B cell (primary cell): ENCODE results near the gene SMARCA4. TPM values are rescaled to one million over a fixed set of nuclear protein-coding genes. Genes with fewer than 3 reads are reported as not detected.

Source experiments
- ATAC-seq: fragments of 200-7000 bp; cut with Tn5 transposase; one replicate; pipeline ENCODE4 v1.10.0; 2021; ENCODE audit warnings: low read depth, mild to moderate bottlenecking, moderate number of reproducible peaks, moderate library complexity
- CTCF ChIA-PET: fragments of 350-600 bp; sonication (Branson Sonifier 250); formaldehyde crosslinking; loops from one replicate; lab custom pipeline; 2021; ENCODE audit warnings: antibody characterized with exemption, inconsistent platforms; lab: Charles Lee
- POLR2A ChIA-PET: fragments of 350-600 bp; sonication (Branson Sonifier 250); formaldehyde crosslinking; loops from one replicate; lab custom pipeline; 2021; ENCODE audit warnings: antibody characterized with exemption; lab: Charles Lee
- DNase-seq: peaks from one replicate; pipeline ENCODE4 v3.0.0; 2013
- H2AFZ ChIP-seq: 2 replicates; pipeline ENCODE4 v1.6.1; 2012; ENCODE audit warnings: mild to moderate bottlenecking, low read depth, low read length; ENCODE audit not compliant: insufficient read depth, poor library complexity, severe bottlenecking
- H3K27ac ChIP-seq, 2 donors: 1 replicate in 1 of 2; 2 replicates in 1 of 2; pipeline ENCODE4 v1.5.1; 2012 to 2013; ENCODE audit warnings: low read length in 2 of 2, mild to moderate bottlenecking in 2 of 2, moderate library complexity in 1 of 2
- H3K27me3 ChIP-seq, 4 experiments: fragments of 200-600 bp in 1 of 4; sonication (generic) in 1 of 4; replicated peaks in 1 of 4; 1 replicate in 2 of 4; 2 replicates in 2 of 4; pipeline versions ENCODE4 v1.6.1 to v1.7.0; 2013 to 2016; ENCODE audit warnings: low read length in 3 of 4, mild to moderate bottlenecking in 2 of 4, mixed read lengths in 1 of 4, moderate library complexity in 1 of 4; ENCODE audit not compliant: insufficient read depth in 4 of 4, control insufficient read depth in 3 of 4; ENCODE audit errors: control extremely low read depth in 1 of 4
- H3K36me3 ChIP-seq, 2 experiments: replicated peaks in 1 of 2; 1 replicate in 1 of 2; 2 replicates in 1 of 2; pipeline versions ENCODE4 v1.6.1 to v1.7.1; 2013; ENCODE audit warnings: low read length in 1 of 2; ENCODE audit not compliant: insufficient read depth in 2 of 2, control insufficient read depth in 1 of 2; ENCODE audit errors: control extremely low read depth in 1 of 2, extremely low read depth in 1 of 2
- H3K4me1 ChIP-seq, 2 donors: fragments of 200-600 bp in 1 of 2; sonication (generic) in 1 of 2; 1 replicate in 1 of 2; 2 replicates in 1 of 2; pipeline versions ENCODE4 v1.5.1 to v1.6.1; 2013 to 2017; ENCODE audit warnings: low read length in 2 of 2; ENCODE audit not compliant: control insufficient read depth in 2 of 2, insufficient read depth in 2 of 2
- H3K4me2 ChIP-seq: replicated peaks from 2 replicates; pipeline ENCODE3; 2012; ENCODE audit warnings: mild to moderate bottlenecking, low read depth, low read length; ENCODE audit not compliant: poor library complexity, severe bottlenecking
- H3K4me3 ChIP-seq, 5 experiments: fragments of 200-600 bp in 1 of 5; sonication (generic) in 1 of 5; 1 replicate in 3 of 5; 2 replicates in 2 of 5; pipeline versions ENCODE4 v1.5.1 to v1.7.0; 2011 to 2016; ENCODE audit warnings: low read length in 4 of 5, mild to moderate bottlenecking in 4 of 5, low read depth in 2 of 5, control low read depth in 1 of 5, moderate library complexity in 1 of 5; ENCODE audit not compliant: insufficient read depth in 1 of 5; ENCODE audit errors: control extremely low read depth in 1 of 5, extremely low read depth in 1 of 5
- H3K79me2 ChIP-seq: fragments of 200-600 bp; sonication (generic); one replicate; pipeline ENCODE4 v1.6.0; 2016; ENCODE audit warnings: low read length; ENCODE audit not compliant: control insufficient read depth, insufficient read depth
- H3K9ac ChIP-seq: fragments of 200-600 bp; sonication (generic); 2 replicates; pipeline ENCODE4 v1.6.1; 2017; ENCODE audit warnings: mild to moderate bottlenecking, low read length, moderate library complexity
- H3K9me3 ChIP-seq, 3 donors: one replicate each; pipeline versions ENCODE4 v1.6.1 to v1.7.1; 2013; ENCODE audit warnings: low read length in 2 of 3; ENCODE audit not compliant: control insufficient read depth in 2 of 3, insufficient read depth in 1 of 3; ENCODE audit errors: control extremely low read depth in 1 of 3
- H4K20me1 ChIP-seq: 2 replicates; pipeline ENCODE4 v1.6.0; 2012; ENCODE audit warnings: mild to moderate bottlenecking, low read length; ENCODE audit not compliant: insufficient read depth, control insufficient read depth, poor library complexity, severe bottlenecking
- H3K27ac Mint-ChIP-seq: one replicate; pipeline ENCODE4 v1.8.0; 2021; ENCODE audit warnings: mixed read lengths
- H3K27me3 Mint-ChIP-seq: one replicate; pipeline ENCODE4 v1.8.0; 2021; ENCODE audit warnings: mixed read lengths
- H3K4me1 Mint-ChIP-seq: one replicate; pipeline ENCODE4 v1.8.0; 2021; ENCODE audit warnings: mixed read lengths
- H3K4me3 Mint-ChIP-seq: one replicate; pipeline ENCODE4 v1.8.0; 2021; ENCODE audit warnings: mixed read lengths
- H3K9me3 Mint-ChIP-seq: one replicate; pipeline ENCODE4 v1.8.0; 2022; ENCODE audit warnings: mixed read lengths; ENCODE audit not compliant: insufficient read depth
- EZH2 ChIP-seq: IDR thresholded peaks from 2 replicates; pipeline ENCODE4 v1.6.1; 2012; ENCODE audit warnings: borderline replicate concordance, low read depth, mild to moderate bottlenecking, moderate library complexity, low read length; ENCODE audit not compliant: insufficient read depth, poor library complexity, severe bottlenecking
- WGBS: methylation state at CpG from one replicate; pipeline ENCODE4 v1.1.5; 2013; ENCODE audit warnings: missing lambda C conversion rate; ENCODE audit not compliant: insufficient coverage; 5-methylcytosine and 5-hydroxymethylcytosine counted together
- intact Hi-C: fragments of 100-400 bp; cut with micrococcal nuclease; formaldehyde crosslinking; loops from one replicate; pipeline ENCODE4 v1.10.0; 2022
- polyA plus RNA-seq: library from polyadenylated mRNA; depleted of rRNA; stranded (reverse); fragments of >200 nt; gene quantifications from 2 replicates; pipeline ENCODE4 v1.2.3, GENCODE V29; 2012
- total RNA-seq, 2 donors: library from RNA; stranded (reverse); fragments of 120-200 nt in 1 of 2; gene quantifications; 1 replicate in 1 of 2; 2 replicates in 1 of 2; pipeline versions ENCODE4 v1.2.3 to v1.2.4, GENCODE V29; 2013 to 2022
- TF ChIP-seq, protein P1 (sequence below): fragments of 200-600 bp; IDR thresholded peaks from one replicate; pipeline ENCODE4 v1.8.0; 2022; ENCODE audit warnings: antibody characterized with exemption, mild to moderate bottlenecking

The SMARCA4 gene
- total and polyA plus RNA-seq, 2 donors (not counting 1 experiment from before 2014, with no cell fraction given) = 49.7 to 82.3 TPM

- Histone ChIP-seq H3K4me1 (peaks cover 11 to 26% of the 10 kb centered on the region in 2 donors), H3K4me2 (no peak overlapping the region), H3K4me3 (no peak overlapping the region), H2AFZ (no peak overlapping the region), H3K27me3 (peaks cover 0 to 31% (median 5%) of the 10 kb centered on the region in 4 experiments), H3K79me2 (peaks cover 12% of the 10 kb centered on the region), H4K20me1 (peaks cover 58% of the 10 kb centered on the region), H3K9me3 (peaks cover 0 to 6% (median 0%) of the 10 kb centered on the region in 3 donors), H3K9ac (no peak overlapping the region), H3K27ac (no peak overlapping the region), H3K36me3 (peaks cover 0 to 56% of the 10 kb centered on the region in 2 experiments)
- Mint-ChIP-seq H3K4me1 (peaks cover 18% of the 10 kb centered on the region), H3K27me3 (peaks cover 13% of the 10 kb centered on the region), H3K9me3 (no peaks in the 10 kb centered on the region), H3K27ac (no peak overlapping the region), H3K4me3 (no peak overlapping the region)
- ChIA-PET CTCF (interaction anchor here (0.8 to 3.2 kb wide), 5 partner anchors 49 to 165 kb away, joined by 3 to 19 read pairs (median 6); no protein-coding TSS in a partner anchor), POLR2A (interaction anchor here (0.6 kb wide), 1 partner anchor 20 kb away, joined by 4 read pairs; no protein-coding TSS in a partner anchor)
- intact Hi-C loops = loop anchor here (5.0 kb wide), 1 partner anchor 444 kb away; the partner anchor contains the start of gene ELAVL3
- DNase-seq = no peak
- TF ChIP-seq EZH2 = no peak
- TF ChIP-seq, protein P1, sequence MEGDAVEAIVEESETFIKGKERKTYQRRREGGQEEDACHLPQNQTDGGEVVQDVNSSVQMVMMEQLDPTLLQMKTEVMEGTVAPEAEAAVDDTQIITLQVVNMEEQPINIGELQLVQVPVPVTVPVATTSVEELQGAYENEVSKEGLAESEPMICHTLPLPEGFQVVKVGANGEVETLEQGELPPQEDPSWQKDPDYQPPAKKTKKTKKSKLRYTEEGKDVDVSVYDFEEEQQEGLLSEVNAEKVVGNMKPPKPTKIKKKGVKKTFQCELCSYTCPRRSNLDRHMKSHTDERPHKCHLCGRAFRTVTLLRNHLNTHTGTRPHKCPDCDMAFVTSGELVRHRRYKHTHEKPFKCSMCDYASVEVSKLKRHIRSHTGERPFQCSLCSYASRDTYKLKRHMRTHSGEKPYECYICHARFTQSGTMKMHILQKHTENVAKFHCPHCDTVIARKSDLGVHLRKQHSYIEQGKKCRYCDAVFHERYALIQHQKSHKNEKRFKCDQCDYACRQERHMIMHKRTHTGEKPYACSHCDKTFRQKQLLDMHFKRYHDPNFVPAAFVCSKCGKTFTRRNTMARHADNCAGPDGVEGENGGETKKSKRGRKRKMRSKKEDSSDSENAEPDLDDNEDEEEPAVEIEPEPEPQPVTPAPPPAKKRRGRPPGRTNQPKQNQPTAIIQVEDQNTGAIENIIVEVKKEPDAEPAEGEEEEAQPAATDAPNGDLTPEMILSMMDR = no peak
- ATAC-seq = no peak
- WGBS = 90% methylated on average over 2 of the region's 4 CpGs
Observed at GRCh38 chr19:11038511-11038910, 77.7 kb downstream of the SMARCA4 start.

DNA sequence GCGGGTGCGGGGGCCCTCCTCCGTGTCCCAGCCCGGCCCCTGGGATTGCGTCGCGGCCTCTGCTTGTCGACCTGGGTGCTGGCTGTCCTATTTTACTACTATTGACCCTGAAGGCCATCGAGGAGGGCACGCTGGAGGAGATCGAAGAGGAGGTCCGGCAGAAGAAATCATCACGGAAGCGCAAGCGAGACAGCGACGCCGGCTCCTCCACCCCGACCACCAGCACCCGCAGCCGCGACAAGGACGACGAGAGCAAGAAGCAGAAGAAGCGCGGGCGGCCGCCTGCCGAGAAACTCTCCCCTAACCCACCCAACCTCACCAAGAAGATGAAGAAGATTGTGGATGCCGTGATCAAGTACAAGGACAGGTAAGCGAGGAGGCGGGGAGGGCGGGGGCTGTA is 80.4 kb downstream of the SMARCA4 start:
- POLR2A ChIA-PET = no interaction called here
- H3K27ac Mint-ChIP-seq = no peak overlapping the region

More for the DNA sequence above, 80.4 kb downstream of the SMARCA4 start:
- Histone ChIP-seq H3K9me3 (peaks cover 0 to 13% (median 0%) of the 10 kb centered on the region in 3 donors), H3K4me2 (no peak overlapping the region), H4K20me1 (peaks cover 60% of the 10 kb centered on the region), H3K79me2 (peaks cover 12% of the 10 kb centered on the region), H3K9ac (no peak overlapping the region), H3K27me3 (peaks cover 0 to 31% (median 6%) of the 10 kb centered on the region in 4 experiments), H3K27ac (no peak overlapping the region), H3K36me3 (peaks cover 0 to 46% of the 10 kb centered on the region in 2 experiments), H2AFZ (no peak overlapping the region), H3K4me1 (peaks cover 1 to 16% of the 10 kb centered on the region in 2 donors), H3K4me3 (no peak overlapping the region)
- CTCF ChIA-PET = interaction anchor here (0.6 to 1.0 kb wide), 2 partner anchors 105 to 161 kb away, joined by 3 read pairs; no protein-coding TSS in a partner anchor
- intact Hi-C loops = no loop called here
- no peak for DNase-seq
- WGBS = 98% methylated on average over 24 of the region's 33 CpGs
- no peak for TF ChIP-seq EZH2
- TF ChIP-seq, protein P1 = no peak
- no peak for ATAC-seq
- H3K4me1 Mint-ChIP-seq = peaks cover 7% of the 10 kb centered on the region
- H3K27me3 Mint-ChIP-seq = peaks cover 17% of the 10 kb centered on the region
- H3K9me3 Mint-ChIP-seq = no peaks in the 10 kb centered on the region
- no peak overlapping the region for H3K4me3 Mint-ChIP-seq
